Breast epithelium (tissue), 3 donors: Measurements from ENCODE around the gene RALGDS.

Experiments used
- CTCF ChIP-seq, 3 donors: fragments of 450-650 bp; IDR thresholded peaks; one replicate each; pipeline ENCODE4 v1.5.1; 2016 to 2017; ENCODE audit warnings: antibody characterized with exemption in 3 of 3, mild to moderate bottlenecking in 3 of 3, moderate library complexity in 3 of 3
- POLR2A ChIP-seq: fragments of 450-650 bp; IDR thresholded peaks from one replicate; pipeline ENCODE4 v1.6.1; 2016; ENCODE audit warnings: antibody characterized with exemption, mild to moderate bottlenecking, moderate library complexity
- POLR2AphosphoS5 ChIP-seq, 3 donors: sonication (generic); formaldehyde crosslinking; IDR thresholded peaks; one replicate each; pipeline ENCODE4 v1.6.1; 2017; ENCODE audit warnings: antibody characterized with exemption in 3 of 3

GRCh38 chr9:133160742-133161546 lies 39.9 kb upstream of the RALGDS start:
- TF ChIP-seq POLR2A = no peak
- TF ChIP-seq CTCF (IDR thresholded peaks at IDR 0.05) = peak; percentile 75 to 84 (median 76)
- peak; percentile 54 to 63 (median 55) for TF ChIP-seq POLR2AphosphoS5 (IDR thresholded peaks at IDR 0.05)
